ENCODE data around the gene TBL1XR1. TPM values are rescaled to one million over a fixed set of nuclear protein-coding genes. Genes with fewer than 3 reads are reported as not detected.

Gene TBL1XR1
- total and polyA plus RNA-seq, 8 donors: 14.1 to 93.0 (median 47.2) TPM

DNA sequence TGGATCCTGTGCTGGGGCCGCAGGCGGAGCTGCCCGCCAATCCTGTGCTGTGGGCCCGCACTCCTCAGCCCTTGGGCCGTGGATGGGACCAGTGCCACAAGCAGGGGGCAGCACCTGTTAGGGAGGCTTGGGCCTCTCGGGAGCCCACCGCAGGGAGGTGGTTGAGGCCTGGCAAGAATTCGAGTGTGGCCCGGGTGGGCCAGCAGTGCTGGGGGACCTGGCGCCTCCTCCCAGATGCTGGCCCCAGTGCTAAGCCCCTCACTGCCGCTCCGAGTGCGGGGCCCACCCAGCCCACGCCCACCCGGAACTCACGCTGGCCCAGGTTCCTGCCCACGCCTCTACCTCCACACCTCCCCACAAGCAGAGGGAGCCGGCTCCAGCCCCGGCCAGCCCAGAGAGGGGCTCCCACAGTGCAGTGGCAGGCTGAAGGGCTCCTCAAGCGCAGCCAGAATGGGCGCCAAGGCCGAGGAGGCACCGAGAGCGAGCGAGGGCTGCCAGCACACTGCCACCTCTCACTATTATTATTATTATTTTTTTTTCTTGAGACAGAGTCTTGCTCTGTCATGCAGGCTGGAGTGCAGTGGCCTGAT is 31.4 kb upstream of the TBL1XR1 start:
- ATAC-seq: no peak
- H3K4me3 ChIP-seq: no peak overlapping the region
- FAIRE-seq: no peak
- no peak overlapping the region for H3K27ac ChIP-seq
- H3K36me3 ChIP-seq: no peaks in the 10 kb centered on the region
- no peaks in the 10 kb centered on the region for H3K4me1 ChIP-seq
- 97% methylated on average over 25 of the region's 25 CpGs for WGBS, 2 donors
- no peaks in the 10 kb centered on the region for H3K27me3 ChIP-seq
- H3K9me3 ChIP-seq: no peaks in the 10 kb centered on the region
- DNase-seq: peak in 1 of 6 donors; percentile 59
- intact Hi-C loops (cut with DNase I): no loop called here
- no peak for TF ChIP-seq CTCF (IDR thresholded peaks at IDR 0.05)

- no peaks in the 10 kb centered on the region for H3K36me3 ChIP-seq
- no peaks in the 10 kb centered on the region for H3K4me1 ChIP-seq
- H3K27me3 ChIP-seq: no peaks in the 10 kb centered on the region
- intact Hi-C loops (cut with DNase I): no loop called here
- H3K4me3 ChIP-seq: no peak overlapping the region
- H3K27ac ChIP-seq: no peak overlapping the region
- no peak for TF ChIP-seq CTCF (IDR thresholded peaks at IDR 0.05)
- DNase-seq (no peak), FAIRE-seq (no peak), ATAC-seq (no peak)
- no peaks in the 10 kb centered on the region for H3K9me3 ChIP-seq
These were observed 27.1 kb upstream of the TBL1XR1 start for GRCh38 chr3:177224414-177224813.

DNA sequence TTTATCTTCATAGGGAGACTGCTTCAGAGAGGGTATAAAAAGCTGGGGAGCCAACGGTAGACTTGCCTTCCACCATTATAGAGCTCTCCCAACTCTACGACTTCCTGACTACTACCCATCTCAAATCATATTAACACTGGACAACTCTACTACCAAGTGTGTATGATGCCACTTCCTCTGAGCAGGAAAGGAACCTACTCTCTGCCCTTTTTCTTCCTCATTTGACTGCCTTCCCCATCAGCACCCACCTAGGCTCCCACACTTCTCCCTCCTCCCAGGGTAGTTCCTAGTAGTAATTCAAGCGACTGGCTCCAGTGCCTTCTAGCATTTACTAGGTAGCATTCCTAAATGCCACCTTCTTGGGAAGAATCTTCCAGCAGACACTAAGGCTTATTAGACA is 24.5 kb upstream of the TBL1XR1 start:
- no peaks in the 10 kb centered on the region for H3K36me3 ChIP-seq
- H3K9me3 ChIP-seq: no peaks in the 10 kb centered on the region
- no peak overlapping the region for H3K27ac ChIP-seq
- no peak overlapping the region for H3K4me3 ChIP-seq
- ATAC-seq (peak in 2 of 4 donors; percentile 31 to 34), FAIRE-seq (no peak), DNase-seq (no peak)
- intact Hi-C loops (cut with DNase I): no loop called here
- no peaks in the 10 kb centered on the region for H3K27me3 ChIP-seq
- no peaks in the 10 kb centered on the region for H3K4me1 ChIP-seq
- no peak for TF ChIP-seq CTCF (IDR thresholded peaks at IDR 0.05)
- 86 to 93% methylated on average over 3 of the region's 3 CpGs for WGBS, 2 donors

GRCh38 chr3:177220136-177220974 is 23.1 kb upstream of the TBL1XR1 start:
- no peaks in the 10 kb centered on the region for H3K9me3 ChIP-seq
- FAIRE-seq: no peak

More at GRCh38 chr3:177220136-177220974, 23.1 kb upstream of the TBL1XR1 start:
- TF ChIP-seq CTCF (IDR thresholded peaks at IDR 0.05): no peak
- ATAC-seq: no peak
- intact Hi-C loops (cut with DNase I): no loop called here
- 82 to 87% methylated on average over 9 of the region's 9 CpGs for WGBS, 2 donors
- Histone ChIP-seq H3K4me1 (no peaks in the 10 kb centered on the region), H3K36me3 (no peaks in the 10 kb centered on the region), H3K27me3 (no peaks in the 10 kb centered on the region), H3K4me3 (no peak overlapping the region), H3K27ac (no peak overlapping the region)
- DNase-seq: no peak

Data from pancreas (tissue), 10 donors.